ENCODE data around the gene VLDLR.

- TF ChIP-seq TAF1 (IDR thresholded peaks at IDR 0.05; ENCODE audit: borderline replicate concordance, insufficient read depth, low read length) (no peak), REST (IDR thresholded peaks at IDR 0.05; ENCODE audit: insufficient read depth in 1 of 2, low read depth in 2 of 2, low read length in 2 of 2) (no peak), SIN3A (IDR thresholded peaks at IDR 0.05; ENCODE audit: borderline replicate concordance, insufficient read depth, low read length) (no peak), POLR2AphosphoS5 (IDR thresholded peaks at IDR 0.05; ENCODE audit: low read depth, low read length) (no peak), FOXP2 (optimal IDR thresholded peaks at IDR 0.05; ENCODE audit: borderline replicate concordance, extremely low read depth, extremely low read length, insufficient read depth) (no peak)
Observed at GRCh38 chr9:2697492-2697891, 75.9 kb downstream of the VLDLR start.
